Neural crest cell (in vitro differentiated cells): ENCODE measurements around the gene TMEM9. TPM values are rescaled to one million over a fixed set of nuclear protein-coding genes. Genes with fewer than 3 reads are reported as not detected.

ENCODE experiments used
- DNase-seq: peaks from one replicate; pipeline ENCODE4 v3.0.0; 2021; ENCODE audit warnings: low read depth, mixed read lengths, low spot score
- H3K27ac Mint-ChIP-seq: one replicate; pipeline ENCODE4 v1.8.0; 2021; ENCODE audit warnings: mild to moderate bottlenecking, mixed read lengths; ENCODE audit not compliant: unreplicated experiment
- H3K27me3 Mint-ChIP-seq: 2 replicates; pipeline ENCODE4 v1.8.0; 2021; ENCODE audit warnings: low read depth, mild to moderate bottlenecking, mixed read lengths
- H3K36me3 Mint-ChIP-seq: 2 replicates; pipeline ENCODE4 v1.8.0; 2021; ENCODE audit warnings: low read depth, mild to moderate bottlenecking, mixed read lengths
- H3K4me1 Mint-ChIP-seq: 2 replicates; pipeline ENCODE4 v1.8.0; 2021; ENCODE audit warnings: mixed read lengths
- H3K4me3 Mint-ChIP-seq: one replicate; pipeline ENCODE4 v1.8.0; 2021; ENCODE audit warnings: mild to moderate bottlenecking, mixed read lengths
- H3K9me3 Mint-ChIP-seq: 2 replicates; pipeline ENCODE4 v1.8.0; 2021; ENCODE audit warnings: mixed read lengths
- CTCF ChIP-seq: fragments of 200-600 bp; sonication (generic); conservative IDR thresholded peaks from 2 replicates; pipeline ENCODE4 v1.5.0; 2021; ENCODE audit warnings: antibody characterized with exemption, mild to moderate bottlenecking
- total RNA-seq: library from RNA; stranded (reverse); gene quantifications from 2 replicates; pipeline ENCODE4 v1.2.1, GENCODE V29; 2021

The TMEM9 gene
- total RNA-seq, 1 donor from 2014 or later: 89.4 TPM

GRCh38 chr1:201131398-201131797, 22.9 kb downstream of the TMEM9 start:
- H3K4me3 Mint-ChIP-seq: no peak overlapping the region
- no peak for DNase-seq
- H3K27me3 Mint-ChIP-seq: no peaks in the 10 kb centered on the region
- H3K27ac Mint-ChIP-seq: no peak overlapping the region
- no peak for TF ChIP-seq CTCF
- H3K9me3 Mint-ChIP-seq: peaks cover 6% of the 10 kb centered on the region
- peaks cover 27% of the 10 kb centered on the region for H3K36me3 Mint-ChIP-seq
- H3K4me1 Mint-ChIP-seq: no peaks in the 10 kb centered on the region

- H3K4me3 Mint-ChIP-seq: no peak overlapping the region
- no peaks in the 10 kb centered on the region for H3K4me1 Mint-ChIP-seq
- H3K9me3 Mint-ChIP-seq: peaks cover 6% of the 10 kb centered on the region
- H3K27ac Mint-ChIP-seq: no peak overlapping the region
- no peak for DNase-seq
- no peaks in the 10 kb centered on the region for H3K27me3 Mint-ChIP-seq
- peaks cover 17% of the 10 kb centered on the region for H3K36me3 Mint-ChIP-seq
- TF ChIP-seq CTCF: no peak
Observed at GRCh38 chr1:201128962-201129361, 25.3 kb downstream of the TMEM9 start.

- TF ChIP-seq CTCF: no peak
- Mint-ChIP-seq H3K9me3 (peaks cover 6% of the 10 kb centered on the region), H3K4me3 (no peak overlapping the region), H3K4me1 (no peaks in the 10 kb centered on the region), H3K27me3 (no peaks in the 10 kb centered on the region), H3K27ac (no peak overlapping the region), H3K36me3 (peaks cover 16% of the 10 kb centered on the region)
- no peak for DNase-seq
Observed at GRCh38 chr1:201128476-201128875, 25.8 kb downstream of the TMEM9 start.

- H3K27ac Mint-ChIP-seq: no peak overlapping the region
- peaks cover 6% of the 10 kb centered on the region for H3K9me3 Mint-ChIP-seq
- DNase-seq: no peak
- no peaks in the 10 kb centered on the region for H3K4me1 Mint-ChIP-seq
- no peak overlapping the region for H3K4me3 Mint-ChIP-seq
- H3K27me3 Mint-ChIP-seq: no peaks in the 10 kb centered on the region
- peaks cover 14% of the 10 kb centered on the region for H3K36me3 Mint-ChIP-seq
- TF ChIP-seq CTCF: no peak
Observed at GRCh38 chr1:201127755-201128455, 26.4 kb downstream of the TMEM9 start.

- Mint-ChIP-seq H3K4me3 (no peak within 1 kb of the TSS), H3K27me3 (no peaks in the 10 kb centered on the region), H3K27ac (no peak within 1 kb of the TSS), H3K9me3 (peaks cover 6% of the 10 kb centered on the region), H3K36me3 (peaks cover 9% of the 10 kb centered on the region), H3K4me1 (no peaks in the 10 kb centered on the region)
- no peak for TF ChIP-seq CTCF
- DNase-seq: no peak
Observed at GRCh38 chr1:201126832-201127754, 27.2 kb downstream of the TMEM9 start, which contains the start of gene ASCL5. TSS of gene ASCL5 (minus strand) at chr1:201127184. CDS start at chr1:201115372, 11,812 bp downstream.
